Inferior parietal cortex (tissue), 1 donor: ENCODE results near the gene TMC1.

Experiments used
- DNase-seq: peaks from one replicate; pipeline ENCODE4 v3.0.0-alpha.2; 2016; ENCODE audit errors: extremely low spot score

Gene TMC1

GRCh38 chr9:72680593-72681282 lies 159.3 kb downstream of the TMC1 start:
- peak; percentile 51 for DNase-seq

DNA sequence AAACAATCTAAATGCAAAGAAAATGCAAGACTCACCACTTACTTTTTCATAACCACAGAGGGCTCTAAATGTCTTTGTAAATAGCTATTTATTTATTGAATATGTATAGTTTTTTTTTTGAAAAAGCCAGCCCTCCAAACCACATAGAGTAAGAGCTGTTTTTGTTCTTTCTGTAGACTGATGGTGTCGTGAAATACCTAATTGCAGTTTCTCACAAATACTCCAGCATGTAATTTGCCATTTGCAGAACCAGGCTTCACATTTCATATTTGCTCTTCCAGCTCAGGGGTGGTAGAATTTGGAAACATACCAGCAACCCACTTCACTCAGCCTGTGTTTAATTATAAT lies 159.8 kb downstream of the TMC1 start:
- DNase-seq: no peak

DNA sequence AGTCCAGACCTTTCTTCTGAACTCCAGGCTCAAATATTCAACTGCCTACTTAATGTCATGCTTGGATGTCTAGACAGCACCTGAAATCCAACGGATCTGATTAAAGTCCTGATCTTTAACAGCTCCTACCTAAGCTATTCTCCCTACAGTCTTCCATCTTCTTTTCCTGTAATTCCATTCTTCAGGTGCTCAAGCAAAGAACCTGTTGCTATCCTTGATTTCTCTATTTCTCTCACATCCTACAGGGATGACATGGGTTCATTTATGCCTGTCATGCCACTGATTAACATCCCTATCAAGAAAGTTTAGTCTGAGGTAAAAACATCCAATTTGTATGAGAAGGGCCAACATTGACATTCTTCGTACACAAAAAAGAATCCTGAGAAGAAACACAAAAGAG lies 163.2 kb downstream of the TMC1 start:
- DNase-seq: no peak

DNA sequence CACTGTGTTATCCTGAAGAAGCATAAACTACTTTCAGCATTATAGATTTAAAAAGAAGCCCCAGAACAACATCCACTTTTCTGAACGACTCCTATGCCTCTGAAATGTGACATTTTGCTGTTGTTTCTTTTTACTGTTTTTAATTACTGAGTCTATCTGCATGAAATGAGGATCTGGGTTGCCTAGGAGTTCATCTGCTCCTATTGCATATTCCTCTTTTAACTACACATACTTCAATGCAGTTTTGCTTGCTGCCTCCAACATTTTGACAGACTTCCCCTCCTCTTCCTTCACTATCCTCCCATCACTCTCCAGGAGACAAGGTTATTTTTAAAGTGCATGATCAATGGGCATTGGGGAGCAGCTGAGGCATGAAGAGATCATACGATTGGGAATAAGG lies 164.5 kb downstream of the TMC1 start:
- DNase-seq: no peak

DNA sequence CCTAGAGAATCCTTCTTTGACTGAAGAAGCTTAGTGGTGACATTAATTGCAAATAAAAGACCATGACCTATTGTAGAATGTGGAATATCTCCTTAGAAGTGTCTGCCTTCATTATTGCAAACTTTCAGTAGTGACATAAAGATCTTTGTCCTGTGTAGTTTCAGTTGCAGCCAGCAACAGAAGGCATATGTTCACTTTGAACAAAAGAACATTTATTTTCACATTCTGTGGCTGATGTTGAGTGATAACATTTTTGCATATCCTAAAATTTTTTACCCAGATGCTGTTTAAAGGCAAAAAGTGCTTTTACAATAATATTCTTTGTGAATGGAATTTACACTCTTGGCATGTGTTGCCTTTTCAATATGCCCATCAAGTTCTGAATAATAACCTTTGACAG lies 165.9 kb downstream of the TMC1 start:
- DNase-seq: peak; percentile 55

DNA sequence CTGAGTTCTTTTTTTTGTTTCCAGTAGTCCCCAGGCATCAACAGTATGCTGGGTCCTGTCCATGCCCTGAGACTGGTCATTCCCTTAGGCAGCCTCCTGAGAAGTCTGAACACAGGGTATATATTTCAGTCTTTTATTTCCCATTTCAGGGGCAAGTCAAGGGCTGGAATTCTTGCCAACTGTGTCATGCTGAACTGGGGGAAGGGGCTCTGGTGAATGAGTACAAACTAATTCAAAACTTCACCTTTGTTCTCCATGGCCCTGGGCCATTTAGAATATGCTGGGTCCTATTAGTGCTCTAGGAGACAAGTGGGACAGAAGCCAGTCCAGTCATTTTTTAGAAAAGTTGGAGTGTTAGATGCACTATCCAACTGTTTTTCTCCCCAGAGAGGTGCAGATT lies 170.3 kb downstream of the TMC1 start:
- no peak for DNase-seq

- DNase-seq: no peak
Observed at GRCh38 chr9:72695365-72695764, 174.0 kb downstream of the TMC1 start.

GRCh38 chr9:72696511-72696910 lies 175.1 kb downstream of the TMC1 start:
- no peak for DNase-seq

DNA sequence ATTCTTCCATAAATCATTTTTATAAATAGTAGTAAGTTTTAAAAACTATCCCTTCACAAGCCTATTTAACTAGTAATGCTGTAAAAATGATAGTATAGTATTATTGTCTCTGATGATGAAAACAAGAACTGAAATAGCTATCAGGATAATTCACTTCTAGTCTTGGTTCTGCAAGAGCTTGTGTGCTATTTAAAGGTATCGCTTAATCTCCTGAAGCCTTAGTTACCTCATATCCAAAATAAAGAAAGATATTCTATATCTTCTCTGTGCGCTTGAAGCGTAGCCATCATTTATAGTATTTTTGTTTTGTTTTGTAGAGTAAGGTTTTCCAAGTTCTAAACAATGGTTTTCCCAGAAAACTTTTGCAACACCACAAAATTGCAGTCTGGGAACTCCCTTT lies 180.1 kb downstream of the TMC1 start:
- DNase-seq: no peak

- DNase-seq: peak; percentile 60
Observed at GRCh38 chr9:72703574-72703973, 182.2 kb downstream of the TMC1 start.

GRCh38 chr9:72704688-72705375 lies 183.4 kb downstream of the TMC1 start:
- DNase-seq: no peak

GRCh38 chr9:72718503-72718902 lies 197.1 kb downstream of the TMC1 start:
- no peak for DNase-seq

- DNase-seq: no peak
Observed at GRCh38 chr9:72721067-72721466, 199.7 kb downstream of the TMC1 start.

DNA sequence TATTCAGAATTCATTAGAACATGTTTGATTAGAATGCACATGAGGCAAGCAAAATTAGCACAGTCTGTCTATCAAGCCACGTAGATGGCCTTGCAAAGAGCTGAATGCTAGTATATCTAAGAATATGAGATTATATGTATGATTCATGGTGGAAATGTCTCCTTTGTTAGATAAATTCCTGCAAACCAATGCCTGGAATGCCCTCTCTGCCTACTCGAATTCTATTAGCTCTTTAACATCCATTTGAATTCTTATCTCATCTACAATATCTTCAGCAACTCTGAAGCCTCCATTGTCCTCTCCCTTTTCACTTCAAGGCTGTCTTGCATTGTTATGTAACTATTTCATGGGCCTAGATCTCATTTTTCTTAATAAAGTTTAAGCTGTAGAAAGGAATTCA lies 205.5 kb downstream of the TMC1 start:
- no peak for DNase-seq

DNA sequence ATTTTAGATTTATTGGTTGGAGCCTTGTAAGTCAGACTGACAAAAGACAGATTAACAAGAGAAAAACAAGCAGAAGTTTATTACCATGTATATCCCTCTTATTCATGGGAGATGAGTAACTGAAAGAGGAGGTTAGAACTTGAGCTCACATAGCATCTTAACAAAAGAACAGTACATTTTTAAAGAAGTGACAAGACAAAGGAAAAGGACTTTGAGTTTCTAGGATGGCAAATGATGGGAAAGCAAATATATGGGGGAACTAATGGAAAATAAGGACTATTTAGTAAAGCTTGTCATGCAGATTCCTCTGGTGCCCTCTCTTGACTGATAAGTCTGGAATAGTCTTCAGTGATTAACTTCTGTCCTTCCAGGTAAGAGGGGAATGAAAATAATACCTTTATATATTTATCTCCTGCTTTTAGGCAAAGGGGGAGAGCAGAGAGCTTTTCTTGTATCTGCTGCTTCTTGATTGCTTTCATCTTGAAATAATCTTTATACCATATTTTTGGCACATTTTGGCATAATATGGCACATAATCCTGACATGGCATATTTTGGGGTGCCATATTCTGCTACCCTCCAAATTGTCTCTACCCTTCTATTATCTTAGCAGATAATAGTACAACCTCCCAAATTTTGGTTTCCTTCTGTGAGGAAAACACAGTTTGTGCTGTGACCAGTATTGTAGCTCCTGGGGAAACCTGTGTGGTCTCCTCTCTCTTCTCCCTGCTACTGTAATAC lies 206.8 kb downstream of the TMC1 start:
- DNase-seq: no peak

GRCh38 chr9:72733895-72734294 lies 212.5 kb downstream of the TMC1 start:
- DNase-seq: no peak

DNA sequence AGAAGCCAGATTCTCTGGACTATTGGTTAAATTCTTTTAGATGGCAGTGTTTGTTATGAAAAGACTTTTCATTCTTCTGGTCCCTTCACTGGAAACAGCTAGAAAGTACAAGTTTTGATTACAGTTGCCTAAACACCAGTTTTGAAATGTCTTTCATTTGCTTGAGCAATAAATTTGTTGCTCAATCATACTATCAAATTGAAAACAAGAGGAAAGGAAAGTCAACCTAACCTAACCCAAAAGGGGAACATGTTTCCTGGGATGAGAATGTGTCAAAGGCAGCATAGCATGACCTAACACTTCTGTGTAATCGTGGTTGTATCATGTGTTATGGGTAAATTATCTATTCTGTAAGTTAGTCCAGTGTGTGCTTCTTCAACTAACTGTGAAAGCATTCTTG lies 213.2 kb downstream of the TMC1 start:
- no peak for DNase-seq

GRCh38 chr9:72743836-72744235 lies 222.4 kb downstream of the TMC1 start:
- DNase-seq: no peak

DNA sequence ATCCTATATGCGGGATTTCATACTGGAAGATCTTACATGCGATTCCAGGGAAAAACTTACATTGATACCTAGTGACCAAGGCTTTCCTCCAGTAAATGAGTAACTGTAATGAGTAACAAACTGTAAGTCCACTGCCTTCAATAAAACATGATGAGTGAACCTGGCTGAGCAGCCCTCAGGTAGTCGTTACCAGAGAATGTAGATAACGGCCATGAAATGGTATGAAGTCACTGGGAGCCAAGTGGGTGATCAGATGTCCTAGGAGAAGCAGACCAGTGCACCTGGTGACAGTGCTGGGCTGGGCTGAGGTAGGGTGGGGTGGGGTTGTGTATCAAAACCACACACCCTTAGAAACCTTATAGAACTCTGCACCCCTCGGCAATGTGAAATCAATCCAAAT lies 227.9 kb downstream of the TMC1 start:
- DNase-seq: no peak

- no peak for DNase-seq
Observed at GRCh38 chr9:72751541-72751940, 230.1 kb downstream of the TMC1 start.

GRCh38 chr9:72753266-72753893 lies 232.0 kb downstream of the TMC1 start:
- DNase-seq: peak; percentile 56

- DNase-seq: no peak
Observed at GRCh38 chr9:72755836-72756235, 234.4 kb downstream of the TMC1 start.

GRCh38 chr9:72758944-72759343 lies 237.5 kb downstream of the TMC1 start:
- DNase-seq: no peak
